Spleen (tissue), 11 donors: Measurements from ENCODE around the gene RCC1. TPM values are rescaled to one million over a fixed set of nuclear protein-coding genes. Genes with fewer than 3 reads are reported as not detected.

Experiments used
- polyA plus RNA-seq, 3 donors: library from polyadenylated mRNA; stranded (reverse); fragments of 200-250 nt; gene quantifications; one replicate each; pipeline ENCODE4 v1.2.1, GENCODE V29; 2013
- small RNA-seq, 4 donors: library from RNA; depleted of rRNA; stranded (forward); fragments of <200 nt; gene quantifications; one replicate each; pipeline ENCODE3, GENCODE V24; 2016
- total RNA-seq, 7 donors: library from RNA; depleted of rRNA in 3 of 7; stranded (reverse); fragments of >200 nt in 3 of 7; fragmentation: NEBNext Ultra II Directional in 4 of 7; extraction: Animal tissue kit (Norgen Biotek cat#: 25700) in 4 of 7; gene quantifications; one replicate each; pipeline versions ENCODE4 v1.1.0 to v1.2.1, GENCODE V29; 2016 to 2021
- donor health status: healthy with polysubstance abuse.
- donor health status: DM: no; HTN: no; CAD: no; lungs with moderate emphysema.
- donor health status: DM: no; HTN: no; CAD: no.
- donor health status: Bipolar disorder and iron deficiency.
- donor health status: healthy.
- donor health status: DM: no; HTN: no; CAD: no.
- donor health status: DM: yes; HTN: yes; CAD: no.

The RCC1 gene
- total and polyA plus RNA-seq, 10 donors, result 15.1 to 29.0 (median 23.3) TPM

Small RNAs within 50 kb of the gene (small RNA-seq; reads per million reads assigned to genes)
- gene RNU6ATAC27P, result 0 reads per million in 4 donors
- gene SNORA16A, result 0 reads per million in 4 donors
- gene SNORA44, result 0 reads per million in 4 donors
- 0 reads per million in 4 donors for gene SNORA61
- gene SNORA73A, result 0 reads per million in 4 donors
- 7.9 to 35.7 (median 13.5) reads per million in 4 donors for gene SNORA73B
- gene SNORD99, result 77,785 to 128,417 (median 87,117) reads per million in 4 donors

Other genes starting within 250 kb of the RCC1 start
- gene SESN2, start 246.5 kb upstream of the RCC1 start, total RNA-seq, result 10 to 100 TPM in 2 of 7 donors, 1 to 10 TPM in 5; 7.4 to 16.7 (median 8.6) TPM
- 1 to 10 TPM; 2.4 to 5.0 (median 3.3) TPM for gene SESN2, start 246.5 kb upstream of the RCC1 start, polyA plus RNA-seq
- 10 to 100 TPM; 11.2 to 19.1 (median 14.9) TPM for gene MED18, start 177.0 kb upstream of the RCC1 start, total RNA-seq
- gene MED18, start 177.0 kb upstream of the RCC1 start, polyA plus RNA-seq, result 10 to 100 TPM; 22.9 to 31.2 (median 24.4) TPM
- 10 to 100 TPM; 24.1 to 55.9 (median 32.9) TPM for gene PHACTR4, start 136.3 kb upstream of the RCC1 start, total RNA-seq
- gene PHACTR4, start 136.3 kb upstream of the RCC1 start, polyA plus RNA-seq, result 10 to 100 TPM in 1 of 3 donors, 1 to 10 TPM in 2; 8.2 to 16.4 (median 8.9) TPM
- gene TRNAU1AP, start 47.0 kb downstream of the RCC1 start, total RNA-seq, result 10 to 100 TPM; 14.0 to 25.7 (median 22.5) TPM
- gene TRNAU1AP, start 47.0 kb downstream of the RCC1 start, polyA plus RNA-seq, result 10 to 100 TPM; 24.7 to 26.6 (median 26.6) TPM
- 10 to 100 TPM in 3 of 7 donors, 1 to 10 TPM in 4; 3.1 to 18.9 (median 9.1) TPM for gene RAB42, start 86.2 kb downstream of the RCC1 start, total RNA-seq
- 1 to 10 TPM; 1.9 to 9.0 (median 8.0) TPM for gene RAB42, start 86.2 kb downstream of the RCC1 start, polyA plus RNA-seq
- 10 to 100 TPM; 17.0 to 28.7 (median 18.9) TPM for gene TAF12, start 137.0 kb downstream of the RCC1 start, total RNA-seq
- 10 to 100 TPM; 18.6 to 27.8 (median 21.7) TPM for gene TAF12, start 137.0 kb downstream of the RCC1 start, polyA plus RNA-seq
- not detected for gene RNU11, start 142.6 kb downstream of the RCC1 start, total RNA-seq
- gene RNU11, start 142.6 kb downstream of the RCC1 start, polyA plus RNA-seq, result not detected
- gene GMEB1, start 162.7 kb downstream of the RCC1 start, total RNA-seq, result 10 to 100 TPM; 15.2 to 20.6 (median 17.3) TPM
- gene GMEB1, start 162.7 kb downstream of the RCC1 start, polyA plus RNA-seq, result 1 to 10 TPM; 3.6 to 5.5 (median 3.6) TPM
- 10 to 100 TPM; 52.7 to 67.5 (median 58.0) TPM for gene YTHDF2, start 230.9 kb downstream of the RCC1 start, total RNA-seq
- gene YTHDF2, start 230.9 kb downstream of the RCC1 start, polyA plus RNA-seq, result 10 to 100 TPM; 31.4 to 40.1 (median 31.6) TPM